Measurements from ENCODE around the gene SHB. TPM values are rescaled to one million over a fixed set of nuclear protein-coding genes. Genes with fewer than 3 reads are reported as not detected.

Gene SHB
- total RNA-seq, 1 experiment from 2014 or later = 28.7 TPM

GRCh38 chr9:38092200-38092524, 23.1 kb upstream of the SHB start:
- H3K27me3 ChIP-seq (ENCODE audit: insufficient read depth, low read length) = no peaks in the 10 kb centered on the region
- no TSS peak for BruUV-seq (replicated peaks)
- no peaks in the 10 kb centered on the region for H3K9me2 ChIP-seq (ENCODE audit: insufficient read depth)
- H3K4me2 ChIP-seq (ENCODE audit: low read length) = no peak overlapping the region
- ChIA-PET CTCF (no interaction called here), POLR2A (no interaction called here), RAD21 (ENCODE audit: low non-redundant PET in 1 of 2, low total read pairs in 2 of 2, uncharacterized antibody in 2 of 2, unreplicated experiment in 2 of 2) (no interaction called here)
- H3K9me3 ChIP-seq (ENCODE audit: control insufficient read depth in 1 of 2, insufficient read depth in 1 of 2, low read depth in 1 of 2, low read length in 2 of 2) = no peaks in the 10 kb centered on the region
- H3K9ac ChIP-seq (ENCODE audit: low read length) = no peak overlapping the region
- DNase-seq (ENCODE audit: low read depth, low spot score) (no peak), ATAC-seq (no peak)
- no peak overlapping the region for H3K27ac ChIP-seq (ENCODE audit: low read depth, low read length)
- intact Hi-C loops (cut with micrococcal nuclease) = no loop called here
- no peak for TF ChIP-seq ZNF274 (IDR thresholded peaks at IDR 0.05; ENCODE audit: low read depth, low read length)
- H3K79me2 ChIP-seq (ENCODE audit: insufficient read depth, low read length) = no peaks in the 10 kb centered on the region
- H3K36me3 ChIP-seq (ENCODE audit: control insufficient read depth in 1 of 2, insufficient read depth in 2 of 2, low read length in 2 of 2) = no peaks in the 10 kb centered on the region
- no peaks in the 10 kb centered on the region for H4K20me1 ChIP-seq (ENCODE audit: insufficient read depth)
- no peak overlapping the region for H3K4me3 ChIP-seq (replicated peaks in 1 of 2; ENCODE audit: low read depth in 1 of 2, low read length in 2 of 2)
- H3K4me1 ChIP-seq (ENCODE audit: control insufficient read depth in 1 of 2, insufficient read depth in 2 of 2, low read length in 2 of 2) = no peaks in the 10 kb centered on the region; a peak in 1 of 4 replicates
- H2AFZ ChIP-seq (ENCODE audit: low read depth, low read length, poor library complexity, severe bottlenecking) = no peak overlapping the region

DNA sequence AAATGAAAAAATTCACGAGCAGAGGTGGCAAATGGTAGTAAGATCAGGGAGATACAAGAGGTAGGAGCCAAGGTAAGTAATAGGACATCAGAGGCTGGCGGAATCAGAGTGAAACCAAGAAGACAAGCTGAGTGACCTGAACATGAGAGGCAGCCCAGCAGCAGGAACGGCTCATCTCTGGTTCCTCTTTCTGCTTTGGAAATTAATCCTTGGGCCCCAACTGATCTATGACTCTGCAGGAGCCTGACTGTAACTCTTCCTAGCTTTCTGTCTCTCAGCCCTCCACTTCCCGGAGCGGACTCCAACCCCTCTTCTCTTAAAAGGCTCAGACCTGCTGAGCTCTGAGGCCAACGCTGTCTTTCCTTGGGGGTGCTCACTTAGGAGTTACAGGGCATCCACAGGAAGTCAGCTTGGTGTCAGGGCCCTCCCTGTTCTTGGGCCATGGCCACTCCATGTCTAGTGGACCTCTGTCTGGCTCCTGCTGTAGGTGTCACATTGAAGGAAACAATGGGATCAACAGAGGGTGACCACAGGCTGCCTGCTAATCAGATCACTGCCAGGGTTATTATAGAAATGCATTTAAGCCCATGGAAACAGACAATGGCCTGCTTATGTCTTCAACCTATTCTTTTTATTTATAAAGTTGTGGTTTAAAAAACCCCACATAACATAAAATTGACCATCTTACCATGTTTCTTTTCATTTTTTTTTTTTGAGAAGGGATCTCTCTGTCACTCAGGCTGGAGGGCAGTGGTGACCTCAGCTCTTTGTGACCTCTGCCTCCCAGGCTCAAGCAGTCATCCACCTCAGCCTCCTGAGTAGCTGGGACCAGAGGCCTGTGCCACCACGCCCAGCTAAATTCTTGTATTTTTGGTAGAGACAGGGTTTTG, 22.5 kb upstream of the SHB start:
- H3K27ac ChIP-seq (ENCODE audit: low read depth, low read length) = no peak overlapping the region
- ChIA-PET RAD21 (ENCODE audit: low non-redundant PET in 1 of 2, low total read pairs in 2 of 2, uncharacterized antibody in 2 of 2, unreplicated experiment in 2 of 2) (no interaction called here), CTCF (no interaction called here), POLR2A (no interaction called here)
- H3K27me3 ChIP-seq (ENCODE audit: insufficient read depth, low read length) = no peaks in the 10 kb centered on the region
- H3K79me2 ChIP-seq (ENCODE audit: insufficient read depth, low read length) = no peaks in the 10 kb centered on the region
- intact Hi-C loops (cut with micrococcal nuclease) = no loop called here
- H3K4me1 ChIP-seq (ENCODE audit: control insufficient read depth in 1 of 2, insufficient read depth in 2 of 2, low read length in 2 of 2) = no peaks in the 10 kb centered on the region; a peak in 1 of 4 replicates
- H3K9me2 ChIP-seq (ENCODE audit: insufficient read depth) = no peaks in the 10 kb centered on the region
- H3K9ac ChIP-seq (ENCODE audit: low read length) = no peak overlapping the region
- H3K4me2 ChIP-seq (ENCODE audit: low read length) = no peak overlapping the region
- H3K36me3 ChIP-seq (ENCODE audit: control insufficient read depth in 1 of 2, insufficient read depth in 2 of 2, low read length in 2 of 2) = no peaks in the 10 kb centered on the region
- no TSS peak for BruUV-seq (replicated peaks)
- H2AFZ ChIP-seq (ENCODE audit: low read depth, low read length, poor library complexity, severe bottlenecking) = no peak overlapping the region
- DNase-seq (ENCODE audit: low read depth, low spot score) = no peak
- no peak overlapping the region for H3K4me3 ChIP-seq (replicated peaks in 1 of 2; ENCODE audit: low read depth in 1 of 2, low read length in 2 of 2)
- TF ChIP-seq EZH2phosphoT487 (IDR thresholded peaks at IDR 0.05; ENCODE audit: borderline replicate concordance) (no peak), ATF3 (IDR thresholded peaks at IDR 0.05) (no peak), EGR1 (IDR thresholded peaks at IDR 0.05; ENCODE audit: low read depth) (no peak), RAD21 (IDR thresholded peaks at IDR 0.05; ENCODE audit: low read depth) (no peak), SP1 (IDR thresholded peaks at IDR 0.05; ENCODE audit: low read depth) (no peak)
- TF ChIP-seq, protein P1, sequence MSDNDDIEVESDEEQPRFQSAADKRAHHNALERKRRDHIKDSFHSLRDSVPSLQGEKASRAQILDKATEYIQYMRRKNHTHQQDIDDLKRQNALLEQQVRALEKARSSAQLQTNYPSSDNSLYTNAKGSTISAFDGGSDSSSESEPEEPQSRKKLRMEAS (IDR thresholded peaks at IDR 0.05) = no peak
- no peak for ATAC-seq
- H3K9me3 ChIP-seq (ENCODE audit: control insufficient read depth in 1 of 2, insufficient read depth in 1 of 2, low read depth in 1 of 2, low read length in 2 of 2) = no peaks in the 10 kb centered on the region
- no peaks in the 10 kb centered on the region for H4K20me1 ChIP-seq (ENCODE audit: insufficient read depth)
